ENCODE measurements around the gene SYTL3. TPM values are rescaled to one million over a fixed set of nuclear protein-coding genes. Genes with fewer than 3 reads are reported as not detected.
A peak's percentile ranks its signal among the peaks of the same experiment; 100 is the strongest.

Gene SYTL3
- total RNA-seq, 1 experiment from 2014 or later, result 14.2 TPM

- intact Hi-C loops (cut with micrococcal nuclease; ENCODE audit: unreplicated experiment), result loop anchor here (5.0 kb wide), 1 partner anchor 174 kb away; no protein-coding TSS in a partner anchor
- CTCF ChIA-PET, result interaction anchor here (0.6 to 2.3 kb wide), 4 partner anchors 11 to 172 kb away, joined by 3 to 7 read pairs (median 4); no protein-coding TSS in a partner anchor
- no peaks in the 10 kb centered on the region for H3K27me3 Mint-ChIP-seq (ENCODE audit: unreplicated experiment)
- H3K9me3 Mint-ChIP-seq (ENCODE audit: low read depth, unreplicated experiment), result no peaks in the 10 kb centered on the region
- TF ChIP-seq CTCF (IDR thresholded peaks at IDR 0.05; ENCODE audit: unreplicated experiment), result no peak
- H3K4me3 Mint-ChIP-seq (ENCODE audit: low read depth, unreplicated experiment), result peak overlapping the region; percentile 85
- no TSS peak for BruUV-seq (replicated peaks)
- peaks cover 69% of the 10 kb centered on the region for H3K4me1 Mint-ChIP-seq (ENCODE audit: low read depth, unreplicated experiment)
- DNase-seq, result no peak
- H3K27ac Mint-ChIP-seq (ENCODE audit: unreplicated experiment), result peak overlapping the region; percentile 93
- H3K36me3 Mint-ChIP-seq (ENCODE audit: insufficient read depth, unreplicated experiment), result peaks cover 97% of the 10 kb centered on the region
These were observed 148.5 kb downstream of the SYTL3 start for GRCh38 chr6:158798311-158798710.

GRCh38 chr6:158799051-158799792, 149.4 kb downstream of the SYTL3 start:
- peak; percentile 72 for DNase-seq
- intact Hi-C loops (cut with micrococcal nuclease; ENCODE audit: unreplicated experiment), result loop anchor here (1.0 to 5.0 kb wide), 2 partner anchors 112 to 173 kb away; no protein-coding TSS in a partner anchor
- CTCF ChIA-PET, result interaction anchor here (0.6 to 2.3 kb wide), 6 partner anchors 10 to 109 kb away, joined by 3 to 5 read pairs (median 4); no protein-coding TSS in a partner anchor
- Mint-ChIP-seq H3K9me3 (ENCODE audit: low read depth, unreplicated experiment) (no peaks in the 10 kb centered on the region), H3K4me3 (ENCODE audit: low read depth, unreplicated experiment) (peak overlapping the region; percentile 85), H3K36me3 (ENCODE audit: insufficient read depth, unreplicated experiment) (peaks cover 98% of the 10 kb centered on the region), H3K27me3 (ENCODE audit: unreplicated experiment) (no peaks in the 10 kb centered on the region), H3K4me1 (ENCODE audit: low read depth, unreplicated experiment) (peaks cover 64% of the 10 kb centered on the region), H3K27ac (ENCODE audit: unreplicated experiment) (peak overlapping the region; percentile 94)
- BruUV-seq (replicated peaks), result no TSS peak
- TF ChIP-seq CTCF (IDR thresholded peaks at IDR 0.05; ENCODE audit: unreplicated experiment), result no peak

GRCh38 chr6:158801655-158802294, 151.9 kb downstream of the SYTL3 start:
- peak overlapping the region; percentile 82 for H3K27ac Mint-ChIP-seq (ENCODE audit: unreplicated experiment)
- H3K9me3 Mint-ChIP-seq (ENCODE audit: low read depth, unreplicated experiment), result no peaks in the 10 kb centered on the region
- CTCF ChIA-PET, result interaction anchor here (1.2 kb wide), 1 partner anchor 138 kb away, joined by 3 read pairs; no protein-coding TSS in a partner anchor

More at GRCh38 chr6:158801655-158802294, 151.9 kb downstream of the SYTL3 start:
- Mint-ChIP-seq H3K4me3 (ENCODE audit: low read depth, unreplicated experiment) (peak overlapping the region; percentile 85), H3K36me3 (ENCODE audit: insufficient read depth, unreplicated experiment) (peaks cover 98% of the 10 kb centered on the region), H3K4me1 (ENCODE audit: low read depth, unreplicated experiment) (peaks cover 63% of the 10 kb centered on the region), H3K27me3 (ENCODE audit: unreplicated experiment) (no peaks in the 10 kb centered on the region)
- no peak for DNase-seq
- intact Hi-C loops (cut with micrococcal nuclease; ENCODE audit: unreplicated experiment), result no loop called here
- no peak for TF ChIP-seq CTCF (IDR thresholded peaks at IDR 0.05; ENCODE audit: unreplicated experiment)
- no TSS peak for BruUV-seq (replicated peaks)

Data from Calu3 (cell line).